Natural killer cell treated with Interleukin-12 subunit alpha and Interleukin-12 subunit beta and Interleukin-15 and Interleukin-18, amount 100 ng/mL, for 72 hours (primary cell): ENCODE data around the gene MYO1D. TPM values are rescaled to one million over a fixed set of nuclear protein-coding genes. Genes with fewer than 3 reads are reported as not detected.

Experiments used
- ATAC-seq, 2 donors: fragments of 150-1000 bp; cut with Tn5 transposase in 1 of 2; sonication (Bioruptor Pico), chemical (Tn5 transposase) in 1 of 2; 2 replicates each; pipeline ENCODE4 v1.10.0; 2021
- DNase-seq: peaks from one replicate; pipeline ENCODE4 v3.0.0; 2022; ENCODE audit warnings: low spot score
- H3K27ac Mint-ChIP-seq, 2 donors: 1 replicate in 1 of 2; 2 replicates in 1 of 2; pipeline ENCODE4 v1.8.0; 2022; ENCODE audit warnings: mixed read lengths in 2 of 2, mild to moderate bottlenecking in 1 of 2, moderate library complexity in 1 of 2
- H3K27me3 Mint-ChIP-seq, 2 donors: 1 replicate in 1 of 2; 2 replicates in 1 of 2; pipeline ENCODE4 v1.8.0; 2022; ENCODE audit warnings: mixed read lengths in 2 of 2
- H3K36me3 Mint-ChIP-seq: one replicate; pipeline ENCODE4 v1.8.0; 2022; ENCODE audit warnings: mixed read lengths
- H3K4me1 Mint-ChIP-seq, 2 donors: 1 replicate in 1 of 2; 2 replicates in 1 of 2; pipeline ENCODE4 v1.8.0; 2022; ENCODE audit warnings: low read depth in 2 of 2, mixed read lengths in 2 of 2, mild to moderate bottlenecking in 1 of 2
- H3K4me3 Mint-ChIP-seq: one replicate; pipeline ENCODE4 v1.8.0; 2022; ENCODE audit warnings: mixed read lengths
- H3K9me3 Mint-ChIP-seq: 2 replicates; pipeline ENCODE4 v1.8.0; 2022; ENCODE audit warnings: mixed read lengths
- total RNA-seq, 2 donors: library from RNA; stranded (reverse); gene quantifications; one replicate each; pipeline ENCODE4 v1.2.3, GENCODE V29; 2022

The MYO1D gene
- total RNA-seq, 2 donors from 2014 or later, result 25.7 to 25.8 TPM

GRCh38 chr17:32601866-32602265 is 275.1 kb downstream of the MYO1D start:
- ATAC-seq (no peak), DNase-seq (no peak)
- H3K27ac Mint-ChIP-seq, result no peak overlapping the region
- peaks cover under 1% of the 10 kb centered on the region in 2 donors for H3K4me1 Mint-ChIP-seq
- peaks cover 0 to 2% of the 10 kb centered on the region in 2 donors for H3K27me3 Mint-ChIP-seq
- H3K36me3 Mint-ChIP-seq, result no peaks in the 10 kb centered on the region
- no peaks in the 10 kb centered on the region for H3K9me3 Mint-ChIP-seq
- no peak overlapping the region for H3K4me3 Mint-ChIP-seq

- no peak overlapping the region for H3K27ac Mint-ChIP-seq
- peaks cover 8 to 12% of the 10 kb centered on the region in 2 donors for H3K4me1 Mint-ChIP-seq
- no peak overlapping the region for H3K4me3 Mint-ChIP-seq
- H3K36me3 Mint-ChIP-seq, result no peaks in the 10 kb centered on the region
- DNase-seq, result no peak
- peak in 1 of 2 donors; percentile 61 for ATAC-seq
- no peaks in the 10 kb centered on the region for H3K9me3 Mint-ChIP-seq
- H3K27me3 Mint-ChIP-seq, result no peaks in the 10 kb centered on the region
These were observed 280.3 kb downstream of the MYO1D start for GRCh38 chr17:32596628-32597027.

- no peak overlapping the region for H3K27ac Mint-ChIP-seq
- no peak overlapping the region for H3K4me3 Mint-ChIP-seq
- H3K27me3 Mint-ChIP-seq, result no peaks in the 10 kb centered on the region
- H3K36me3 Mint-ChIP-seq, result no peaks in the 10 kb centered on the region
- DNase-seq, result no peak
- ATAC-seq, result no peak
- H3K9me3 Mint-ChIP-seq, result no peaks in the 10 kb centered on the region
- H3K4me1 Mint-ChIP-seq, result peaks cover 8 to 12% of the 10 kb centered on the region in 2 donors
These were observed 280.7 kb downstream of the MYO1D start for GRCh38 chr17:32596206-32596605.

GRCh38 chr17:32593003-32593402 is 283.9 kb downstream of the MYO1D start:
- H3K4me1 Mint-ChIP-seq, result peaks cover 8 to 12% of the 10 kb centered on the region in 2 donors
- H3K4me3 Mint-ChIP-seq, result no peak overlapping the region
- no peaks in the 10 kb centered on the region for H3K27me3 Mint-ChIP-seq
- no peak overlapping the region for H3K27ac Mint-ChIP-seq
- no peaks in the 10 kb centered on the region for H3K9me3 Mint-ChIP-seq
- H3K36me3 Mint-ChIP-seq, result no peaks in the 10 kb centered on the region
- no peak for DNase-seq
- no peak for ATAC-seq

- Mint-ChIP-seq H3K4me3 (no peak overlapping the region), H3K27me3 (peaks cover 0 to 2% of the 10 kb centered on the region in 2 donors), H3K9me3 (no peaks in the 10 kb centered on the region), H3K36me3 (no peaks in the 10 kb centered on the region), H3K4me1 (peaks cover 3 to 6% of the 10 kb centered on the region in 2 donors), H3K27ac (no peak overlapping the region)
- ATAC-seq (no peak), DNase-seq (no peak)
These were observed 285.5 kb downstream of the MYO1D start for GRCh38 chr17:32591405-32591804.

- Mint-ChIP-seq H3K27ac (no peak overlapping the region), H3K36me3 (no peaks in the 10 kb centered on the region), H3K4me3 (no peak overlapping the region), H3K4me1 (peaks cover 0 to 3% of the 10 kb centered on the region in 2 donors), H3K9me3 (no peaks in the 10 kb centered on the region), H3K27me3 (peaks cover 0 to 2% of the 10 kb centered on the region in 2 donors)
- ATAC-seq (no peak), DNase-seq (no peak)
These were observed 285.9 kb downstream of the MYO1D start for GRCh38 chr17:32590974-32591373.

- no peaks in the 10 kb centered on the region for H3K9me3 Mint-ChIP-seq
- DNase-seq, result no peak
- H3K27me3 Mint-ChIP-seq, result peaks cover 0 to 2% of the 10 kb centered on the region in 2 donors
- no peak overlapping the region for H3K4me3 Mint-ChIP-seq
- no peaks in the 10 kb centered on the region for H3K4me1 Mint-ChIP-seq
- no peaks in the 10 kb centered on the region for H3K36me3 Mint-ChIP-seq
- ATAC-seq, result no peak
- no peak overlapping the region for H3K27ac Mint-ChIP-seq
These were observed 287.9 kb downstream of the MYO1D start for GRCh38 chr17:32588982-32589381.

GRCh38 chr17:32588135-32588534 is 288.8 kb downstream of the MYO1D start:
- Mint-ChIP-seq H3K4me3 (no peak overlapping the region), H3K4me1 (no peaks in the 10 kb centered on the region)
- no peak for ATAC-seq

GRCh38 chr17:32586666-32587065 is 290.3 kb downstream of the MYO1D start:
- peaks cover 8% of the 10 kb centered on the region for H3K36me3 Mint-ChIP-seq
- H3K4me3 Mint-ChIP-seq, result no peak overlapping the region
- H3K4me1 Mint-ChIP-seq, result no peaks in the 10 kb centered on the region
- DNase-seq (no peak), ATAC-seq (no peak)
- H3K27ac Mint-ChIP-seq, result no peak overlapping the region
- H3K9me3 Mint-ChIP-seq, result peaks cover 4% of the 10 kb centered on the region
- peaks cover 0 to 2% of the 10 kb centered on the region in 2 donors for H3K27me3 Mint-ChIP-seq

More at GRCh38 chr17:32588135-32588534, 288.8 kb downstream of the MYO1D start:
- Mint-ChIP-seq H3K27me3 (peaks cover 0 to 2% of the 10 kb centered on the region in 2 donors), H3K9me3 (peaks cover 2% of the 10 kb centered on the region), H3K27ac (no peak overlapping the region), H3K36me3 (peaks cover 4% of the 10 kb centered on the region)
- DNase-seq, result no peak

- ATAC-seq, result no peak
- peaks cover 7% of the 10 kb centered on the region for H3K9me3 Mint-ChIP-seq
- H3K27ac Mint-ChIP-seq, result no peak overlapping the region
- H3K36me3 Mint-ChIP-seq, result peaks cover 15% of the 10 kb centered on the region
- DNase-seq, result no peak
- H3K27me3 Mint-ChIP-seq, result peaks cover 0 to 2% of the 10 kb centered on the region in 2 donors
- no peak overlapping the region for H3K4me3 Mint-ChIP-seq
- H3K4me1 Mint-ChIP-seq, result no peaks in the 10 kb centered on the region
These were observed 292.1 kb downstream of the MYO1D start for GRCh38 chr17:32584792-32585191.

GRCh38 chr17:32583053-32583452 is 293.9 kb downstream of the MYO1D start:
- H3K36me3 Mint-ChIP-seq, result peaks cover 15% of the 10 kb centered on the region

GRCh38 chr17:32575852-32576251 is 301.1 kb downstream of the MYO1D start:
- Mint-ChIP-seq H3K36me3 (peaks cover 3% of the 10 kb centered on the region), H3K4me1 (peaks cover 6 to 9% of the 10 kb centered on the region in 2 donors), H3K27ac (no peak overlapping the region), H3K4me3 (no peak overlapping the region), H3K27me3 (peaks cover 0 to 5% of the 10 kb centered on the region in 2 donors), H3K9me3 (no peaks in the 10 kb centered on the region)
- DNase-seq (no peak), ATAC-seq (peak in 1 of 2 donors; percentile 66)

More at GRCh38 chr17:32583053-32583452, 293.9 kb downstream of the MYO1D start:
- H3K4me3 Mint-ChIP-seq, result no peak overlapping the region
- no peak for ATAC-seq
- peaks cover 0 to 2% of the 10 kb centered on the region in 2 donors for H3K27me3 Mint-ChIP-seq
- no peak overlapping the region for H3K27ac Mint-ChIP-seq
- H3K4me1 Mint-ChIP-seq, result no peaks in the 10 kb centered on the region
- H3K9me3 Mint-ChIP-seq, result peaks cover 7% of the 10 kb centered on the region
- no peak for DNase-seq

GRCh38 chr17:32570081-32570396 is 306.9 kb downstream of the MYO1D start:
- ATAC-seq, result no peak
- Mint-ChIP-seq H3K36me3 (no peaks in the 10 kb centered on the region), H3K9me3 (no peaks in the 10 kb centered on the region), H3K27ac (no peak overlapping the region), H3K4me1 (peaks cover 5 to 8% of the 10 kb centered on the region in 2 donors), H3K4me3 (no peak overlapping the region), H3K27me3 (peaks cover 4 to 5% of the 10 kb centered on the region in 2 donors)
- DNase-seq, result no peak

- H3K4me3 Mint-ChIP-seq, result no peak overlapping the region
- DNase-seq (no peak), ATAC-seq (no peak)
- peaks cover 8 to 10% of the 10 kb centered on the region in 2 donors for H3K4me1 Mint-ChIP-seq
- H3K27me3 Mint-ChIP-seq, result peaks cover under 1 to 4% of the 10 kb centered on the region in 2 donors
- no peak overlapping the region for H3K27ac Mint-ChIP-seq
- no peaks in the 10 kb centered on the region for H3K36me3 Mint-ChIP-seq
- H3K9me3 Mint-ChIP-seq, result no peaks in the 10 kb centered on the region
These were observed 307.5 kb downstream of the MYO1D start for GRCh38 chr17:32569171-32570080.
